KBM-7 (cell line): Measurements from ENCODE around the gene RPS14.

Experiments used
- DNase-seq: peaks from one replicate; pipeline ENCODE4 v3.0.0-alpha.2; 2015
- in situ Hi-C: fragments of 300-500 bp; cut with MboI; formaldehyde crosslinking; loops from 2 replicates; pipeline ENCODE4 v1.14.3; 2020; ENCODE audit warnings: low sequenced_read_pairs, low pct_unique_long_range_greater_than_20kb, mixed read lengths

The RPS14 gene

GRCh38 chr5:150404941-150405816, 44.4 kb downstream of the RPS14 start:
- in situ Hi-C loops = no loop called here
- no peak for DNase-seq

GRCh38 chr5:150404535-150404934, 45.0 kb downstream of the RPS14 start:
- in situ Hi-C loops = no loop called here
- no peak for DNase-seq

GRCh38 chr5:150404121-150404520, 45.4 kb downstream of the RPS14 start:
- in situ Hi-C loops = no loop called here
- DNase-seq = no peak

DNA sequence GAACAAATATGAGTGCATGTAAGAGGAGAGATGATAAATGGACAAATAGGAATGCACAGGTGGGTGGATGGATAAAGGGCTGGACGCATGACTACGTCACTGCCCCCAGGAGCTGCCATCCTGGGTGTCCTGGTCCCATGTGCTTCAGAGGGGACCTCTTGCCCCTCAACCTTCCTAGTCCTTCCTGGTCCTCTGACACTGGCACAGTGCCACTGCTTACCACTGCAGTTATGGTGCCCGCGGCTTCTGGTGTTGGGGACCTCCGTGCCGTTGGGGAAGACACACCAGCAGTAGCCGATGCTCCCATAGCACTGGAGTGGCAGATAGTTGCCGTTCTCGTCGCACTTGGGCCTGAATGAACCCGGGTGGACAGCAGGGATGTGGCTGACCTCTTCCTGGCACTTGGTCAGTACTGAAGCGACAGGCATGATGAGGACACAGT, 46.6 kb downstream of the RPS14 start:
- in situ Hi-C loops = no loop called here
- DNase-seq = no peak

GRCh38 chr5:150402229-150402773, 47.2 kb downstream of the RPS14 start:
- in situ Hi-C loops = no loop called here
- no peak for DNase-seq

DNA sequence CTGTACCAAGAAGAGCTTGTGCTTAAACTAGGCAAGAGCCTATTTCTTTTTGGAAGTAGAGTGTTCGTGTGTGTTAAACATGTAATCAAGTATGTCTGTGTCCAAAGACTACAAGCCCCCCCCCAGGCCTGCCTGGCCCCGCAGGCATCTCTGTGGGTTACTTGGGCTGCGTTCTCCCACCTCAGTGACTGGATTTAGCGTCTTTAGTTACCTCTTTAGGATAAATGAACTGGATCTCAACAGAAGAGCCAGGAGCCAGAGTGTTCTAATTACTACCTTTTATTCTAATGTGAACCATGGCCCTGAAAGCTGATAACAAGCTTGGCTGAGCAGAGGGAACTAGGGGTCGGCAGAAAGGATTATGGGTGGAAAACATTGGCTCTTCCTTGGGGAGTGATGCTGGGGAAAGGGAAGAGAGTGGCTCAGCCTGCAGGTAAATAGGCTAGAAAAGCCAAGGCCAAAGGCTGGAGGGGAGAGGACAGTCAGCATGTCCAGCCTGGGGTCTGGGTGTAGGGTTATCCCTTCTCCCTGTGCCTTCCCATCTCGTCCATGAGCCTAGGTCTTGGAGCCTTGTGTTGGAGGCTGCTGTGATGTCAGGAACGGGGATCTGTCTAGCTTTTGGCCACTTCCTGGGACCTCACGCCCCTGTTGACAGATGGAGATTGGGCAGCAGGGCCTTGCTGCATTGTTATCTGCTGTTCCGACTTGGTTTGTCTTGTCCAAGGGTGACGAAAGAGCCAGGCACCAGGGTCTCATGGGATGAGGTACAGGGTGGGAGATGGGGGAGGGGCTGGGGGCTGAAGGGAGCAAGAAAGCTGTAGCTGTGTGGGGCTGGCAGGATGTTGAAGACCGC, 47.9 kb downstream of the RPS14 start:
- in situ Hi-C loops = no loop called here
- DNase-seq = no peak

GRCh38 chr5:150401076-150401375, 48.5 kb downstream of the RPS14 start:
- in situ Hi-C loops = no loop called here
- DNase-seq = peak; percentile 33

- in situ Hi-C loops = no loop called here
Measured at GRCh38 chr5:150400316-150401075, 49.0 kb downstream of the RPS14 start.

GRCh38 chr5:150399524-150400211, 49.9 kb downstream of the RPS14 start:
- in situ Hi-C loops = no loop called here
- no peak for DNase-seq

More at GRCh38 chr5:150400316-150401075, 49.0 kb downstream of the RPS14 start:
- DNase-seq = no peak

DNA sequence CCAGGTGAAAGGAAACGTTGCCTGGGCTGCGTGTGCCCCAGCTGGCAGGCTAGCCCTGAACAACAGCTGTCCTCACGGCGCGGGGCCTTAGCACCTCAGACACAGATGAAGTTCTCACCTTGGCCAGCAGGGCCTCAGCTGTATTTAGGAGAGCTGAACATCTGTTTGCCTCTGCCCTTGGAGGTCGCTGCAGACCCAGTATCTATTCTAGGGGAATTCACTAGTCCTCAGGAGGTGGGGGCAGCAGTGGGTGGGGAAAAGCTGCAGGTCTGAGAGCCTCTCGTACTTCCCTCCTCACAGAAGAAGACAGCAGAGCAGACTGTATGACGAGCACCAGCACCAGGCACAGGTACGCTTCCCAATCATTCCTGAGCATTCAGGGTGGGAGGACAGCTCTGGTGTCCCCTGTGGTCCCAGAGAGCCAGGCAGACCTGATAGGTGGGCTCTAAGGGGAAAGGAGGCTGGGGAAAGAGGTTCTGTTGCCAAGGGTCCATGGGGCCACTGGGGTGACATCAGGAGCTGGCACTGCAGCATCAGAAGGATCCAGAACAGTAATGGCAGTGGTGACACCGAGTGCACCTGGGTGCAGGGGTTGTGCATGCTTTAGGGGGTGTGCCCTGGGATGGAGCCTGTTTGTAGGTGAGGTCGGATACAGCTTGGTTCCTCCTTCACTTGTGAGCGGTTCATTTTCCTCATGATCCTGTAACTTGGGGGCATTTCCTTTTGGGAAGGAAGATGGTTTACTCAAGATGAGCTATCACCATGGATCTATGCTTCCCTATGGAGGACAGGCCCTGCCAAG, 50.6 kb downstream of the RPS14 start:
- in situ Hi-C loops = no loop called here
- DNase-seq = peak; percentile 41

- DNase-seq = no peak
- in situ Hi-C loops = no loop called here
Measured at GRCh38 chr5:150397782-150398721, 51.5 kb downstream of the RPS14 start.

DNA sequence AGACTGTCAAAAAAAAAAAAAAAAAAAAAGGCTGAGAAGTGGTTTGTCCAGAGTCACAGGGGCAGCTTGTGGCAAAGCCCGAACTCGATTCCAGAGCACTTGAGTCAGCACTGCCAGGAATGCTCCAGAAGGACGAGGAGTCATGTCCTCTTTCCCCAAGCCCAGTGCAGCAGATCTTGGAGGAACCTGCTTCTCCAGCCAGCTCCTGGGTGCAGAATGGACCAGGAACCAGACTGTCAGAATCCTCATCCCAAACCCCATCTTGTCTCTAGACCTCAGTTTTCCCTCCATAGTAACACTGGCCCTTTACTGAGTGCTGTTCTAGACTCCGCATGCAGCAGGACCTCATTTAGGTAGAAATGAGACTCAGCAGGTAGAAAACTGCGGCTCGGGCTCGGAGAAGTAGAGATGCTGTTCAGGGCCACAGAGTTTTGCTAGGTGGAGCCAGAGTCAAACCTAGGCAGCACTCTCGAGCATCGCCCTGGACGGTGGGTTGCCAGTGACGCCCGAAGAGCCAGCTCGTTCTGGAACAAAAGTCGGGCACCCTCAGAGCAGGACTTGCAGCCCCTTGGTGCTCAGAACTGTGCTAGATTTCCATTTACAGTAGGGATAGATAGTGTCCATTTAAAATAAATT, 52.3 kb downstream of the RPS14 start:
- no peak for DNase-seq
- in situ Hi-C loops = no loop called here

DNA sequence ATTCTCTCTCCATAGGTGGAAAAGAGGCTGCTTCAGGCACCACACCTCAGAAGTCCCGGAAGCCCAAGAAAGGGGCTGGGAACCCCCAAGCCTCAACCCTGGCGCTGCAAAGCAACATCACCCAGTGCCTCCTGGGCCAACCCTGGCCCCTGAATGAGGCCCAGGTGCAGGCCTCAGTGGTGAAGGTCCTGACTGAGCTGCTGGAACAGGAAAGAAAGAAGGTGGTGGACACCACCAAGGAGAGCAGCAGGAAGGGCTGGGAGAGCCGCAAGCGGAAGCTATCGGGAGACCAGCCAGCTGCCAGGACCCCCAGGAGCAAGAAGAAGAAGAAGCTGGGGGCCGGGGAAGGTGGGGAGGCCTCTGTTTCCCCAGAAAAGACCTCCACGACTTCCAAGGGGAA, 53.3 kb downstream of the RPS14 start:
- in situ Hi-C loops = no loop called here
- no peak for DNase-seq

DNA sequence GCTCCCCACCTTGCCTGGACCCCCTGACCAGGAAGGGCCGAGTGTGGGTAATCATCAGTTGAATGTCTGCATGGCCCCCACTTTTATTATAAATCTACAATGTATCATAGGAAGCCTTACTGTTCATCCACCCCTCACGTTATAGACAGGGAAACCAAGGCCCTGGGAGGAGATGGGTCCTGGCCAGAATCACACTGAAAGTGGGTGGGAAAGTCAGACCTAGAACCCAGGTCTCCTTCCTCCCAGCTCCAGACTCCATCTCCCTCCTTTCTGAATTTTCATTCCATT, 53.9 kb downstream of the RPS14 start:
- no peak for DNase-seq
- in situ Hi-C loops = no loop called here

DNA sequence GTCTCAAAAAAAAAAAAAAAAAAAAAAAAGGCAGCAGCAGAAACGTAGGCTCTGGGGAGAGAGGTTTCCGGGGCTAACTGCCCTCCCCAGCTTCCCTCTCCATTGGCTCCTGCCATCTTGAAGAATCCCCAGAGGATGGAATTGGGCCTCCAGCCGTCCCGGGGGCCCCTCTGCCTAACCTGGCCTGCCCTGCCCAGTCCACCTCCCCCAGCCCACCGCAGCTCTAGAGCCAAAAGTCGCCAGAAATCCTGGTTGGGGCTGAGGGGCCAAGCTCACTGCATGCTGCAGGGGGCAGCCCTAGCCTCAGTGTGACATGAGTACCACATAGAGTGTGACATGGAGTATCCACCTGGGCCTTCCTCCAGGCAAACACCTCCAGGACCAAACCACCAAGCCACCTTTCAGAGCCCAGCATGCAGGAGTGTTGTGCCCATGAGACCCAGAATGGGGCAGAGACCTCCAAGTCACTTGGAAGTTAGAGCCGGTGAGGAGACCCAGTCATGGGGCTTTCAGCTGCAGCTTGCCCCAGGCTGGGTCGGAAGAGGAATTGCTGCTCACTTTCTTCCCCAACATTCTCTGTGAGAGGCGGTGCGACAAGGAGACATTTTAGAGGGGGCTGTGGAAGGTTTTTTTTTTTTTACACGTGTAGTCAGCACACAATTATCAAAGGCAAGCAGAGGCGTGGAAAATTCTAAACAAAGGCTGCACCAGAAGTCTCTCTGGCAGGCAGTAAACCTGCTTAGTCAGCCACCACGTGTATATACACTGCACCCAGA, 54.4 kb downstream of the RPS14 start:
- in situ Hi-C loops = no loop called here
- DNase-seq = no peak

DNA sequence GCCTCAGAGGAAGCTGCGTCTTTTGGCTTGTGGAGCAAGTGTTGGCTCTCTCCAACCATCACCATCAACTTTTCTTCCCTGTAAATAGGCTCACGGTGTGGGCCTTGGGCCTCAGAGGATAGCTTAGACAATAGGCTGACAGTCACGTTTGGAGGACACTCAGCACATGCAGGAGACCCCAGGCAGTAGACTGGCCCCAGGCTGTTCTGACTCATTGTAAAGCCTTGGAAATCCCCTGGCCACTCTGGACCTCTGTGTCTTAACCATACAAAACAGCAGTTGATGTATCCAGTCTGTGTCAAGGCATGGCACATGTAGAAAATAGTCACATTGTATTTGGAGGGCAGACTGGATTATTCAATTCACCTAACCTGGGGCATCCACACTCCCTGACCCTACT, 55.4 kb downstream of the RPS14 start:
- no peak for DNase-seq
- in situ Hi-C loops = no loop called here
